Neural crest cell (in vitro differentiated cells): ENCODE data around the gene PRPSAP2. TPM values are rescaled to one million over a fixed set of nuclear protein-coding genes. Genes with fewer than 3 reads are reported as not detected.

Source experiments
- DNase-seq: peaks from one replicate; pipeline ENCODE4 v3.0.0; 2021; ENCODE audit warnings: low read depth, mixed read lengths, low spot score
- H3K27ac Mint-ChIP-seq: one replicate; pipeline ENCODE4 v1.8.0; 2021; ENCODE audit warnings: mild to moderate bottlenecking, mixed read lengths; ENCODE audit not compliant: unreplicated experiment
- H3K27me3 Mint-ChIP-seq: 2 replicates; pipeline ENCODE4 v1.8.0; 2021; ENCODE audit warnings: low read depth, mild to moderate bottlenecking, mixed read lengths
- H3K36me3 Mint-ChIP-seq: 2 replicates; pipeline ENCODE4 v1.8.0; 2021; ENCODE audit warnings: low read depth, mild to moderate bottlenecking, mixed read lengths
- H3K4me1 Mint-ChIP-seq: 2 replicates; pipeline ENCODE4 v1.8.0; 2021; ENCODE audit warnings: mixed read lengths
- H3K4me3 Mint-ChIP-seq: one replicate; pipeline ENCODE4 v1.8.0; 2021; ENCODE audit warnings: mild to moderate bottlenecking, mixed read lengths
- H3K9me3 Mint-ChIP-seq: 2 replicates; pipeline ENCODE4 v1.8.0; 2021; ENCODE audit warnings: mixed read lengths
- total RNA-seq: library from RNA; stranded (reverse); gene quantifications from 2 replicates; pipeline ENCODE4 v1.2.1, GENCODE V29; 2021
- TF ChIP-seq, protein P1 (sequence below): fragments of 200-600 bp; sonication (generic); conservative IDR thresholded peaks from 2 replicates; pipeline ENCODE4 v1.5.0; 2021; ENCODE audit warnings: antibody characterized with exemption, mild to moderate bottlenecking

PRPSAP2 gene
- total RNA-seq, 1 donor from 2014 or later, result 72.4 TPM

DNA sequence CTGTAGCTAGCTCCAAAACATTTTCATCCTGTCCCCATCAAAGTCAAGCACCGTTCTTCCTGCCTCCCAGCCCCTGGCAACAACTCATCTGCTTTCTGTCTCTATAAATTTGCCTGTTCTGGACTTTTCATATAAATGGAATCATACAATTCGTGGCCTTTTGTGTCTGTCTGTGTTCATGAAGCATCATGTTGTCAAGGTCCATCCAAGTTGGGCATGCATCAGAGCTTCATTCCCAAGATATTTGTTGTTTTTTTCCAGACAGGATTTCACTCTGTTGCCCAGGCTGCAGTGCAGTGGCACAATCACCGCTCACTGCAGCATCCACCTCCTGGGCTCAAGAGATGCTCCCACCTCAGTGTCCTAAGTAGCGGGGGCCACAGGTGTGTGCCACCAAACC lies 99.9 kb downstream of the PRPSAP2 start:
- H3K4me1 Mint-ChIP-seq, result peaks cover 6% of the 10 kb centered on the region
- TF ChIP-seq, protein P1, sequence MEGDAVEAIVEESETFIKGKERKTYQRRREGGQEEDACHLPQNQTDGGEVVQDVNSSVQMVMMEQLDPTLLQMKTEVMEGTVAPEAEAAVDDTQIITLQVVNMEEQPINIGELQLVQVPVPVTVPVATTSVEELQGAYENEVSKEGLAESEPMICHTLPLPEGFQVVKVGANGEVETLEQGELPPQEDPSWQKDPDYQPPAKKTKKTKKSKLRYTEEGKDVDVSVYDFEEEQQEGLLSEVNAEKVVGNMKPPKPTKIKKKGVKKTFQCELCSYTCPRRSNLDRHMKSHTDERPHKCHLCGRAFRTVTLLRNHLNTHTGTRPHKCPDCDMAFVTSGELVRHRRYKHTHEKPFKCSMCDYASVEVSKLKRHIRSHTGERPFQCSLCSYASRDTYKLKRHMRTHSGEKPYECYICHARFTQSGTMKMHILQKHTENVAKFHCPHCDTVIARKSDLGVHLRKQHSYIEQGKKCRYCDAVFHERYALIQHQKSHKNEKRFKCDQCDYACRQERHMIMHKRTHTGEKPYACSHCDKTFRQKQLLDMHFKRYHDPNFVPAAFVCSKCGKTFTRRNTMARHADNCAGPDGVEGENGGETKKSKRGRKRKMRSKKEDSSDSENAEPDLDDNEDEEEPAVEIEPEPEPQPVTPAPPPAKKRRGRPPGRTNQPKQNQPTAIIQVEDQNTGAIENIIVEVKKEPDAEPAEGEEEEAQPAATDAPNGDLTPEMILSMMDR, result no peak
- no peak overlapping the region for H3K4me3 Mint-ChIP-seq
- H3K9me3 Mint-ChIP-seq, result no peaks in the 10 kb centered on the region
- no peaks in the 10 kb centered on the region for H3K27me3 Mint-ChIP-seq
- H3K36me3 Mint-ChIP-seq, result no peaks in the 10 kb centered on the region
- no peak overlapping the region for H3K27ac Mint-ChIP-seq
- DNase-seq, result no peak

DNA sequence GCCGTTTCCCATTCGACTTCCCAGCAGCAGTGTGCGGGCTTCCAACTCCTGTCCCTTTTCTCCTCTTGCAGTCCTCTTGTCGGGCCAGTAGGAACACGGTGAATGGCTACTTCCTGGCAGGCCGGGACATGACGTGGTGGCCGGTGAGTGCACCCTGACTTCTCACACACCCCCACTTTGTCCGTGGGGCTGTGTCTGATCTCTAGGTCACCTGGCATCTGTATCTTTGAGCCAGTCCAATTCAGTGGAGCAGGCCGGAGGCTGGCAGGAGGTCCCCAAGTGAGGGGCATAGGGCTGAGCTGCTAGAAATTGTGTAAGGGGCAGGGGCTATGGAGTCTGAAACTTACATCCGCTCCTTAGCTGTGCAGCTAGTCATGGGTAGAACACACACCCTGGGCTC lies 100.7 kb downstream of the PRPSAP2 start:
- Mint-ChIP-seq H3K27me3 (no peaks in the 10 kb centered on the region), H3K9me3 (no peaks in the 10 kb centered on the region), H3K4me1 (peaks cover 6% of the 10 kb centered on the region), H3K27ac (no peak overlapping the region), H3K36me3 (no peaks in the 10 kb centered on the region), H3K4me3 (no peak overlapping the region)
- no peak for DNase-seq
- TF ChIP-seq, protein P1, result no peak

DNA sequence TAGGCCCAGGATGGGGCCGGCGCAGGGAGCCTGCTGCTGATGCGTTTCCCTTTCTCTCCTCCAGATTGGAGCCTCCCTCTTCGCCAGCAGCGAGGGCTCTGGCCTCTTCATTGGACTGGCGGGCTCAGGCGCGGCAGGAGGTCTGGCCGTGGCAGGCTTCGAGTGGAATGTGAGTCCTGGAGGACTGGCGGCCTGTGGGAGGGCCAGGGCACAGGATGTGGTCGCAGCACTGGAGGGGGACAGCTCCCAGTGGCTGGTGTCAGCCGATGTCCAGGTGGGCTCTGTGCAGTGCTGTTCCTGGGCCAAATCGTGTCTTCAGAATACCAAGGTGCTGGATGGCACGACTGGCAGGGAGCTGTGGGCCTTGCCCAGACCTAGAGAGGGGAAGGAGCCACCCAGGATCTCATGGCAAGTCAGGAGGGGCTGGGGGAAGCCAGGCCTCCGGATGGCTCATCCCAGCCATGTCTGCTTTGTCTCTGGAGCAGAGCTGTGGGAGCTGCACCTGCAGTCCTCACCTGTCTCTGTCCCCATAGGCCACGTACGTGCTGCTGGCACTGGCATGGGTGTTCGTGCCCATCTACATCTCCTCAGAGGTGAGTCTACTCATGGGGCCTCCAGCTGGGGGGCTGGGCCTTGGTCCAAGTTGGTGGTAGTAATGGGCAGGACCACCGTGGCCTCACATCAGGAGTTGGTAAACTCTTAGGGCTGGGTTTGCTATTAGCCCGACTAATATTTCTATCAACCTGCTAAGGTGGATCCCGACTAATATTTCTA lies 101.3 kb downstream of the PRPSAP2 start:
- TF ChIP-seq, protein P1, result no peak
- no peaks in the 10 kb centered on the region for H3K36me3 Mint-ChIP-seq
- no peaks in the 10 kb centered on the region for H3K9me3 Mint-ChIP-seq
- H3K27me3 Mint-ChIP-seq, result no peaks in the 10 kb centered on the region
- no peak overlapping the region for H3K27ac Mint-ChIP-seq
- DNase-seq, result no peak
- no peak overlapping the region for H3K4me3 Mint-ChIP-seq
- peaks cover 6% of the 10 kb centered on the region for H3K4me1 Mint-ChIP-seq

GRCh38 chr17:18959845-18960240 lies 101.9 kb downstream of the PRPSAP2 start:
- no peaks in the 10 kb centered on the region for H3K27me3 Mint-ChIP-seq
- H3K36me3 Mint-ChIP-seq, result no peaks in the 10 kb centered on the region
- no peak overlapping the region for H3K4me3 Mint-ChIP-seq
- no peaks in the 10 kb centered on the region for H3K9me3 Mint-ChIP-seq
- peaks cover 6% of the 10 kb centered on the region for H3K4me1 Mint-ChIP-seq
- TF ChIP-seq, protein P1, result no peak
- peak overlapping the region; percentile 27 for H3K27ac Mint-ChIP-seq
- no peak for DNase-seq

DNA sequence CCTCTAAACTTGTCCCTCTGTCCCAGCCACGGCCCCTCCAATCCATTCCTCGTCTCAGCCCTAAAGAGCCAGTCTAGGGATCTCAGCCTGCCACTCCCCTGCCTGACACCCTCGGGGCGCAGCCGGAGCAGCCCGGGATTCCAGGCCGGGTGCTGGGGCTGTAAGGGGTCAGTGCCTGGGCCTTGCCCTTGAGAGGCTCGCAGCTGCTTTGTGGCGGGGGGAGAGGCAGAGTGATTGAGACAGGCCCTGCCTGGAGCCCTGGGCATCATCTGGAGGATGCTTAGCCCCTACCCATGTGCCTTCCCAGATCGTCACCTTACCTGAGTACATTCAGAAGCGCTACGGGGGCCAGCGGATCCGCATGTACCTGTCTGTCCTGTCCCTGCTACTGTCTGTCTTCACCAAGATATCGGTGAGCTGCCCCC lies 102.3 kb downstream of the PRPSAP2 start:
- Mint-ChIP-seq H3K27me3 (no peaks in the 10 kb centered on the region), H3K4me1 (peaks cover 6% of the 10 kb centered on the region), H3K27ac (no peak overlapping the region), H3K9me3 (no peaks in the 10 kb centered on the region), H3K36me3 (no peaks in the 10 kb centered on the region), H3K4me3 (no peak overlapping the region)
- TF ChIP-seq, protein P1, result no peak
- DNase-seq, result no peak
